SK-N-MC (cell line): Measurements from ENCODE around the gene MAPKBP1.

Experiments
- DNase-seq: peaks from one replicate; pipeline ENCODE4 v3.0.0-alpha.2; 2011; ENCODE audit warnings: low read depth, low spot score
- H3K27ac ChIP-seq: fragments of 200-600 bp; sonication (generic); 2 replicates; pipeline ENCODE4 v1.5.1; 2016; ENCODE audit warnings: mixed run types
- H3K36me3 ChIP-seq: fragments of 200-600 bp; sonication (generic); 2 replicates; pipeline ENCODE4 v1.6.1; 2017; ENCODE audit warnings: antibody characterized with exemption, low read length, mixed read lengths; ENCODE audit not compliant: insufficient read depth
- H3K4me3 ChIP-seq: fragments of 200-600 bp; sonication (generic); 2 replicates; pipeline ENCODE4 v1.5.1; 2016
- H3K9ac ChIP-seq: fragments of 200-600 bp; sonication (generic); 2 replicates; pipeline ENCODE4 v1.8.0; 2017; ENCODE audit warnings: mixed run types, mixed read lengths; ENCODE audit not compliant: insufficient read length
- H3K9me3 ChIP-seq: fragments of 200-600 bp; sonication (generic); 2 replicates; pipeline ENCODE4 v1.6.1; 2017; ENCODE audit warnings: low read depth, mild to moderate bottlenecking, antibody characterized with exemption, low read length, moderate library complexity, mixed read lengths
- EZH2 ChIP-seq: fragments of 200-600 bp; sonication (generic); IDR thresholded peaks from one replicate; pipeline ENCODE4 v1.6.1; 2017; ENCODE audit warnings: antibody characterized with exemption
- FOXP2 ChIP-seq: optimal IDR thresholded peaks from 2 replicates; pipeline ENCODE3; 2011; ENCODE audit warnings: mild to moderate bottlenecking, moderate library complexity; ENCODE audit not compliant: insufficient read depth; ENCODE audit errors: extremely low read length, control extremely low read depth
- POLR2AphosphoS5 ChIP-seq: IDR thresholded peaks from 2 replicates; pipeline ENCODE4 v1.6.1; 2012; ENCODE audit warnings: mild to moderate bottlenecking, low read depth, low read length, borderline replicate concordance

Gene MAPKBP1

DNA sequence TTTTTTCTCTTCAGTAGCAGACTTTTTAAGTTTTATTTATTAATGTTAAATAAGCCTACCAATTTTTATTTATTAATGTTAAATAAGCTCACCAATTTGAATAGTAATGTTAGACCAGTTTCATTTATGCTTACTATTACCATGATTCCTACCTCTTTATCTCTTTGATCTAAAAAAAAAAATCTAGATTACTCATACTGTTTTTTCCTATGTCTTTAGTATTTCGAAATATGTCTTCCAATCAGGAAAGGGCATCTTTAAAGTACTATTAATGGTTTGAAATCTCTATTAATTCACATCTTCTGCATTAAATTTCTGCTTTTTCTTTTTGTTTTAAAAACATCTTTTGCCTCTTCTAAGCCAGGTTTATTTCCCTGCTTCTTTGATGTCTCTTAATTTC, 27.5 kb upstream of the MAPKBP1 start:
- Histone ChIP-seq H3K27ac (no peak overlapping the region), H3K36me3 (peaks cover 25% of the 10 kb centered on the region), H3K4me3 (no peak overlapping the region), H3K9me3 (no peaks in the 10 kb centered on the region), H3K9ac (no peak overlapping the region)
- no peak for DNase-seq
- TF ChIP-seq FOXP2 (no peak), EZH2 (no peak), POLR2AphosphoS5 (no peak)

DNA sequence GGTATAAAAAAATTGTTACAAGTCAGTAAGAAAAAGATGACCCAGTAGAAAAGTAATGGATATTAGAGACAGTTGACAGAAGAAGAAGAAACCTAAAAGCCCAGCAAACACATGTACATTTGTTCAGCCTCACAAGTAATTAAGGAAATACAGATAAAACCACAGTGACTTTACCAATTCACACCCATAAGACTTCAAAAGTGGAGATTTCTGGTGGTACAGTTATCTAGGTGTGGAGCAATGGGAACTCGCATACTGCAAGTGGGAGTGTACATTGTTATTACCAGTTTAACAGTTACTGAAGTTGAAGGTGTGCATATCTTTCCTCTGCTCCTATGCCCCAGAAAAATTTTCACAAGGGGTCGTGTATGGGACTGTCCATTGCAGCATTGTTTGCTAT, 18.1 kb upstream of the MAPKBP1 start:
- H3K27ac ChIP-seq, result no peak overlapping the region
- TF ChIP-seq FOXP2 (no peak), EZH2 (no peak), POLR2AphosphoS5 (no peak)
- DNase-seq, result no peak
- H3K36me3 ChIP-seq, result peaks cover 8% of the 10 kb centered on the region
- H3K9me3 ChIP-seq, result no peaks in the 10 kb centered on the region
- H3K4me3 ChIP-seq, result no peak overlapping the region
- H3K9ac ChIP-seq, result no peak overlapping the region

DNA sequence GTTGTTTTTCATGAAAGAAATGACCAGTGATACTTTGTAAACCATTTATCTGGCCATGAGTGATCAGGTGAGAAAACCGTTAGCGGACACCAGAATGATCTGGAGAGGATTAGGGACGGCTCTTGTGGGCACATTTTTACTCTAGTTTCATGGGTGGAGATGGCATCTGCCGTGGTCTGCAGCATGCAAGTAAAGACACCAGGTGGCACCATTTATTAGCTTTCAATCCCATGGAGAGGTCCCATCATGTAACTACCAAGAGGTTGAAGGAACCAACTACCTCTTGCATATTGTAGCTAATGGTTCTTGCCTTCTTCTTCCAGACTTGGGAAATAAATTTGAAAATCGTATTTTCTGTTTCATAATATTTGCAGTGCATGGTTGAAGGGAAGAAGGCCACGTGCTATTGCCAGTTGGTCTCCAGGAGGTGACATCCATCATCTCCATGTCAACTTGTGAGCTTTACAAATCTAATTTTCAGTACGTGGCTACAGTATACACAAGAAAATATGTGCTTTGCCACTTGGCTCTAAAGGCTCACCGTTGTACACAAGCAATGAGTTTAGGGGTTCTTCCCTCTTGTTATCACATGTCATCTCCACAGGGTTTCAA, 1.5 kb upstream of the MAPKBP1 start:
- H3K9ac ChIP-seq, result no peak overlapping the region
- no peaks in the 10 kb centered on the region for H3K36me3 ChIP-seq
- DNase-seq, result peak; percentile 59
- H3K9me3 ChIP-seq, result no peaks in the 10 kb centered on the region
- H3K27ac ChIP-seq, result no peak overlapping the region
- TF ChIP-seq EZH2, result no peak
- no peak for TF ChIP-seq POLR2AphosphoS5
- no peak for TF ChIP-seq FOXP2
- no peak overlapping the region for H3K4me3 ChIP-seq

GRCh38 chr15:41773332-41773728, 954 bp upstream of the MAPKBP1 start:
- Histone ChIP-seq H3K9me3 (no peaks in the 10 kb centered on the region), H3K4me3 (peak overlapping the region; percentile 92), H3K27ac (no peak overlapping the region), H3K9ac (peak overlapping the region; percentile 77), H3K36me3 (no peaks in the 10 kb centered on the region)
- no peak for DNase-seq
- no peak for TF ChIP-seq POLR2AphosphoS5
- TF ChIP-seq FOXP2, result no peak
- TF ChIP-seq EZH2, result no peak

GRCh38 chr15:41773729-41774061, 589 bp upstream of the MAPKBP1 start:
- TF ChIP-seq EZH2, result no peak
- no peak for TF ChIP-seq FOXP2
- TF ChIP-seq POLR2AphosphoS5, result no peak
- H3K27ac ChIP-seq, result peak overlapping the region; percentile 2; the same call in 1 of the 2 replicates
- peak overlapping the region; percentile 92 for H3K4me3 ChIP-seq
- DNase-seq, result no peak
- H3K36me3 ChIP-seq, result no peaks in the 10 kb centered on the region
- H3K9me3 ChIP-seq, result no peaks in the 10 kb centered on the region
- peak overlapping the region; percentile 77 for H3K9ac ChIP-seq

- H3K36me3 ChIP-seq, result no peaks in the 10 kb centered on the region
- no peak for DNase-seq
Measured at GRCh38 chr15:41774882-41775417, 666 bp downstream of the MAPKBP1 start.

GRCh38 chr15:41775651-41776050, 1.4 kb downstream of the MAPKBP1 start:
- Histone ChIP-seq H3K27ac (no peak overlapping the region), H3K9ac (no peak overlapping the region), H3K36me3 (no peaks in the 10 kb centered on the region), H3K4me3 (peak overlapping the region; percentile 92), H3K9me3 (no peaks in the 10 kb centered on the region)
- DNase-seq, result no peak
- no peak for TF ChIP-seq POLR2AphosphoS5
- TF ChIP-seq FOXP2, result no peak
- no peak for TF ChIP-seq EZH2

More at GRCh38 chr15:41774882-41775417, 666 bp downstream of the MAPKBP1 start:
- no peaks in the 10 kb centered on the region for H3K9me3 ChIP-seq
- no peak overlapping the region for H3K27ac ChIP-seq
- peak overlapping the region; percentile 92 for H3K4me3 ChIP-seq
- H3K9ac ChIP-seq, result peak overlapping the region; percentile 77
- TF ChIP-seq POLR2AphosphoS5 (no peak), FOXP2 (no peak), EZH2 (no peak)

DNA sequence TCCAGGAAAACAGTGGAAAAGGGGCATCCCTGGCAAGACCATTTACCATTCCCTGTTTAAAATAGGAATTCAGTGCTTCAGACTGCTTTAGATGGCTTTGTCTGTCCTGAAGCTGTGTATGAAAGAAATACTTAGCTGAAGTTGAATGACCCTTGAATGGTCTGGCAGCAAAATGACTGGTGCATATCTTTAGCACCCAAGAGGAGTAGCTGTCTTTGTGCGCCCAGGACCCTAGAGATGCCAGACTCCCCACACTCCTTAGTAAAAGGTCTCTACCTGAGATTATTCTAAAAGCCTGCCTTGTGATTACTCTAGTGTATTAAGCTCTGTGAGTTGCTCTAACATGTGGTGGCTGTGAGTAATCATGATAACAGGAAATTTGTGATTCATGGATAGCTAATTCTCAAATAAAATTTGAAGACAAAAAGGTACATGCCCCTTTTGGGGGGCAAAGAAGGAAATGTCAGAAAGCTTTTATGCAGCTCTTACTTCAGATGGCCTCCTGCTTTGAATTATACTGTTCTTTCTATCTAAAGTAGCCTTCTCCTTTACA, 3.2 kb downstream of the MAPKBP1 start:
- Histone ChIP-seq H3K9ac (no peak overlapping the region), H3K9me3 (no peaks in the 10 kb centered on the region), H3K27ac (no peak overlapping the region), H3K4me3 (no peak overlapping the region), H3K36me3 (no peaks in the 10 kb centered on the region)
- no peak for DNase-seq
- TF ChIP-seq EZH2 (no peak), FOXP2 (no peak), POLR2AphosphoS5 (no peak)
